Mesenchymal stem cell (in vitro differentiated cells and primary cell): ENCODE results near the gene PARM1.

Experiments
- DNase-seq: peaks from one replicate; pipeline ENCODE4 v3.0.0-alpha.2; 2013
- H2AFZ ChIP-seq: one replicate; pipeline ENCODE4 v1.6.1; 2013; ENCODE audit warnings: low read depth, mild to moderate bottlenecking, control low read depth, inconsistent platforms, low read length, moderate library complexity
- H2AK5ac ChIP-seq: 2 replicates; pipeline ENCODE4 v1.6.1; 2013; ENCODE audit warnings: low read length, moderate library complexity, mild to moderate bottlenecking, inconsistent platforms; ENCODE audit not compliant: severe bottlenecking
- H2BK120ac ChIP-seq: one replicate; pipeline ENCODE4 v1.6.1; 2013; ENCODE audit warnings: low read depth, mild to moderate bottlenecking, inconsistent platforms, low read length, moderate library complexity
- H2BK12ac ChIP-seq, 2 experiments: one replicate each; pipeline ENCODE4 v1.6.1; 2013; ENCODE audit warnings: inconsistent platforms in 2 of 2, low read length in 2 of 2, mild to moderate bottlenecking in 2 of 2, moderate library complexity in 2 of 2, control low read depth in 1 of 2
- H2BK15ac ChIP-seq: one replicate; pipeline ENCODE4 v1.6.1; 2013; ENCODE audit warnings: mild to moderate bottlenecking, low read depth, inconsistent platforms; ENCODE audit not compliant: poor library complexity, severe bottlenecking
- H2BK5ac ChIP-seq: 2 replicates; pipeline ENCODE4 v1.6.1; 2013; ENCODE audit warnings: low read depth, mild to moderate bottlenecking, low read length, control low read depth, inconsistent platforms; ENCODE audit not compliant: poor library complexity, severe bottlenecking
- H3K14ac ChIP-seq, 2 experiments: one replicate each; pipeline ENCODE4 v1.6.1; 2013; ENCODE audit warnings: inconsistent platforms in 2 of 2, low read length in 2 of 2, control low read depth in 1 of 2, mild to moderate bottlenecking in 1 of 2, moderate library complexity in 1 of 2
- H3K18ac ChIP-seq, 2 experiments: one replicate each; pipeline ENCODE4 v1.6.1; 2013; ENCODE audit warnings: inconsistent platforms in 2 of 2, low read length in 2 of 2, control low read depth in 1 of 2, low read depth in 1 of 2, mild to moderate bottlenecking in 1 of 2
- H3K23ac ChIP-seq, 2 experiments: one replicate each; pipeline ENCODE4 v1.6.1; 2013; ENCODE audit warnings: inconsistent platforms in 2 of 2, low read length in 2 of 2, mild to moderate bottlenecking in 2 of 2, moderate library complexity in 2 of 2, control low read depth in 1 of 2
- H3K27ac ChIP-seq: 2 replicates; pipeline ENCODE4 v1.5.1; 2013; ENCODE audit warnings: mild to moderate bottlenecking, moderate library complexity, low read length, control low read depth, inconsistent platforms; ENCODE audit not compliant: poor library complexity, severe bottlenecking
- H3K27me3 ChIP-seq, 2 experiments: 2 replicates each; pipeline versions ENCODE4 v1.6.1 to v1.7.0; 2013; ENCODE audit warnings: low read length in 2 of 2, mild to moderate bottlenecking in 2 of 2, moderate library complexity in 2 of 2, control low read depth in 1 of 2, inconsistent platforms in 1 of 2; ENCODE audit not compliant: control insufficient read depth in 1 of 2, insufficient read depth in 1 of 2
- H3K36me3 ChIP-seq, 2 experiments: 2 replicates each; pipeline versions ENCODE4 v1.6.1 to v1.7.0; 2013; ENCODE audit warnings: low read length in 2 of 2, control low read depth in 1 of 2, inconsistent platforms in 1 of 2, low read depth in 1 of 2, mild to moderate bottlenecking in 1 of 2; ENCODE audit not compliant: insufficient read depth in 2 of 2, control insufficient read depth in 1 of 2
- H3K4ac ChIP-seq, 2 experiments: one replicate each; pipeline ENCODE4 v1.6.1; 2013; ENCODE audit warnings: inconsistent platforms in 2 of 2, low read length in 2 of 2, mild to moderate bottlenecking in 2 of 2, moderate library complexity in 2 of 2, control low read depth in 1 of 2, low read depth in 1 of 2
- H3K4me1 ChIP-seq: 2 replicates; pipeline ENCODE4 v1.6.1; 2013; ENCODE audit warnings: low read depth, low read length, control low read depth; ENCODE audit not compliant: control insufficient read depth, insufficient read depth
- H3K4me2 ChIP-seq: 2 replicates; pipeline ENCODE4 v1.6.1; 2013; ENCODE audit warnings: low read length, mild to moderate bottlenecking, inconsistent platforms; ENCODE audit not compliant: poor library complexity, severe bottlenecking
- H3K4me3 ChIP-seq, 2 experiments: 2 replicates each; pipeline versions ENCODE4 v1.5.1 to v1.7.0; 2013; ENCODE audit warnings: low read length in 2 of 2, mild to moderate bottlenecking in 2 of 2, control low read depth in 1 of 2, low read depth in 1 of 2; ENCODE audit not compliant: insufficient read depth in 1 of 2
- H3K79me1 ChIP-seq: replicated peaks from 2 replicates; pipeline ENCODE4 v1.6.1; 2013; ENCODE audit warnings: mild to moderate bottlenecking, control low read depth, low read length, inconsistent platforms; ENCODE audit not compliant: poor library complexity, severe bottlenecking
- H3K9ac ChIP-seq: 2 replicates; pipeline ENCODE4 v1.7.0; 2013; ENCODE audit warnings: mild to moderate bottlenecking, low read length, moderate library complexity
- H3K9me3 ChIP-seq: 2 replicates; pipeline ENCODE4 v1.7.0; 2013; ENCODE audit warnings: mild to moderate bottlenecking, low read length; ENCODE audit not compliant: control insufficient read depth
- H4K8ac ChIP-seq: one replicate; pipeline ENCODE4 v1.6.1; 2013; ENCODE audit warnings: inconsistent platforms, mild to moderate bottlenecking, low read length, moderate library complexity
- H4K91ac ChIP-seq: one replicate; pipeline ENCODE4 v1.6.1; 2013; ENCODE audit warnings: mild to moderate bottlenecking, low read length, inconsistent platforms
- WGBS: methylation state at CpG from one replicate; pipeline ENCODE4 v1.1.7; 2013; ENCODE audit warnings: mixed read lengths; 5-methylcytosine and 5-hydroxymethylcytosine counted together

PARM1 gene

DNA sequence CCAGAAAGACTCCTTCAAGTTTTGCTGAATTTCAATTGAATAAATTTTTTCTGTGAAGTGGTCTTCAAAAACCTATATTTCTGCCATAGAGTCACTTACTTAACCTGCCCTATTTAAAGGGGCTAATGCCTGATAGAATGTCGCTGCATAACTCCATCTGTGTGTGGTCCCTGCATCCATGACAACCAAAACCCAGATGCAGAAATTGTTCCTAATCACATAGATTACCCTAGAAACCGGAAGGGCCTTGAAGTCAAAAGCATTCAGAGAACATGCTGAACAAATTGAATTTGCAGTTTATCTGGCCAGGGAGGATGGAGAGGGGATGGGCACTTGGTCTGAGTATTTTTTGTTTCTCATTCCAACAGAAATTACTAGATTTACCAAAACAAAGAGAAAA lies 1.5 kb upstream of the PARM1 start:
- no peak overlapping the region for H3K23ac ChIP-seq
- H3K36me3 ChIP-seq: no peaks in the 10 kb centered on the region
- no peak overlapping the region for H3K9ac ChIP-seq
- no peak overlapping the region for H4K91ac ChIP-seq
- H2BK120ac ChIP-seq: no peak overlapping the region
- H3K14ac ChIP-seq: no peak overlapping the region
- H2AFZ ChIP-seq: no peak overlapping the region
- no peak for DNase-seq
- H3K9me3 ChIP-seq: no peaks in the 10 kb centered on the region
- no peak overlapping the region for H3K4ac ChIP-seq
- H2BK15ac ChIP-seq: no peak overlapping the region
- H3K4me3 ChIP-seq: no peak overlapping the region
- H2BK12ac ChIP-seq: no peak overlapping the region
- no peak overlapping the region for H3K27ac ChIP-seq
- peaks cover 19% of the 10 kb centered on the region for H3K4me1 ChIP-seq
- no peaks in the 10 kb centered on the region for H3K79me1 ChIP-seq
- H4K8ac ChIP-seq: no peak overlapping the region
- 87% methylated on average over 1 of the region's 2 CpGs for WGBS
- no peak overlapping the region for H3K4me2 ChIP-seq
- H2AK5ac ChIP-seq: no peak overlapping the region
- H2BK5ac ChIP-seq: no peak overlapping the region
- H3K27me3 ChIP-seq: peaks cover 51 to 58% of the 10 kb centered on the region in 2 experiments
- H3K18ac ChIP-seq: no peak overlapping the region

DNA sequence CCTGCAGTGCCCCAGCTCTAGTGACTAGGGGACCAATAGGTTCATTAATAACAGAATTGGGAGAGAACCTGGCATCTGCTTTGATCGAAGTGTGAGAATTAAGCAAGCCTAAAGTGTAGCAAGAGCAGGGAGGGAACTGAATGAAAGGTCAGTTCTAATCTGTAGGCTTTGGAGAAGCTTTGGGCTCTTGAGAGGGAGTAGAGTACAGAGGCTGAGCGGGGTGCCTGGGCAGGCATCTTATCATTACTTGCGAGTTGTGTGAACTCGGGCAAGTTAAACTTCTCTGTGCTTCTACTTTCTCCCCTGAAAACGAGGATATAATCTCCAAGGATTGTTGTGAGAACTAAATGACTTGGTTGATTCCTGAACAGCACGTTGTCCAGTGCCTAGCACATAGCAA lies 906 bp upstream of the PARM1 start:
- Histone ChIP-seq H3K27ac (no peak overlapping the region), H3K4me2 (no peak overlapping the region), H3K9ac (no peak overlapping the region), H3K79me1 (no peaks in the 10 kb centered on the region), H4K8ac (no peak overlapping the region), H3K14ac (no peak overlapping the region), H3K23ac (no peak overlapping the region), H2BK12ac (no peak overlapping the region), H3K18ac (no peak overlapping the region), H3K27me3 (peaks cover 52 to 61% of the 10 kb centered on the region in 2 experiments), H2AFZ (no peak overlapping the region), H2AK5ac (no peak overlapping the region), H3K4me3 (no peak overlapping the region), H3K4me1 (peaks cover 19% of the 10 kb centered on the region), H4K91ac (no peak overlapping the region), H3K36me3 (no peaks in the 10 kb centered on the region), H3K9me3 (no peaks in the 10 kb centered on the region), H2BK120ac (no peak overlapping the region), H2BK15ac (peak overlapping the region; percentile 18), H2BK5ac (no peak overlapping the region), H3K4ac (no peak overlapping the region)
- WGBS: 91% methylated on average over 6 of the region's 6 CpGs
- no peak for DNase-seq

DNA sequence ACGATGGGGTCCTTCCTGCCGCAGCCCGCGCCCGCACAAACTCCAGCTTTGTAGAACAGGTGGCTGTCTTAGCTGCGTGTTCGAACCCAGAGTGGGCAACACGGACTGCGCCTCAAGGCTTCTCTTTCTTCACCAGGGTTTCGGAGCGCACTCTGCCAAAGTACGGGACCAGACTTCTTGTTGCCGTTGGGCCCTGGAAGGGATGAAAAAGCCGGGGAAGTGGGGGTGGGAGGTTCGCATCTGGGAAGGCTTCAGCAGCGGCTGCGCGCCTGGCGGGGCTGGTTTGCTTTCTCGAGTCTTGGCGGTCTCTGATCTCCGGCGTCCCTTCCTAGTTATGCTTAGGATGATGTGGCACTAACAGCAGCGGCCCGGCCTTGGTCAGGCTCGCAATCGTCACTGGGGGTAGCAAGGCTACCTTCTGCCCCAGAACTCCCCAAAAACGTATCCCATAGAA lies 673 bp downstream of the PARM1 start:
- Histone ChIP-seq H3K36me3 (no peaks in the 10 kb centered on the region), H4K91ac (no peak overlapping the region), H2BK15ac (no peak overlapping the region), H3K23ac (peak overlapping the region in 1 of 2 experiments; percentile 2), H2AFZ (peak overlapping the region; percentile 3), H3K79me1 (no peaks in the 10 kb centered on the region), H4K8ac (peak overlapping the region; percentile 1), H3K27me3 (peaks cover 55 to 58% of the 10 kb centered on the region in 2 experiments), H3K4me1 (peaks cover 19% of the 10 kb centered on the region), H3K4ac (peak overlapping the region in 1 of 2 experiments; percentile 24), H3K27ac (no peak overlapping the region), H3K18ac (peak overlapping the region; percentile 0 to 29), H3K9me3 (no peaks in the 10 kb centered on the region), H3K4me2 (peak overlapping the region; percentile 83), H2BK12ac (peak overlapping the region in 1 of 2 experiments; percentile 17), H3K9ac (peak overlapping the region; percentile 48), H2BK5ac (no peak overlapping the region), H2AK5ac (no peak overlapping the region), H3K4me3 (peak overlapping the region in 1 of 2 experiments; percentile 81), H3K14ac (no peak overlapping the region), H2BK120ac (no peak overlapping the region)
- WGBS: 7% methylated on average over 19 of the region's 28 CpGs
- DNase-seq: peak; percentile 47

DNA sequence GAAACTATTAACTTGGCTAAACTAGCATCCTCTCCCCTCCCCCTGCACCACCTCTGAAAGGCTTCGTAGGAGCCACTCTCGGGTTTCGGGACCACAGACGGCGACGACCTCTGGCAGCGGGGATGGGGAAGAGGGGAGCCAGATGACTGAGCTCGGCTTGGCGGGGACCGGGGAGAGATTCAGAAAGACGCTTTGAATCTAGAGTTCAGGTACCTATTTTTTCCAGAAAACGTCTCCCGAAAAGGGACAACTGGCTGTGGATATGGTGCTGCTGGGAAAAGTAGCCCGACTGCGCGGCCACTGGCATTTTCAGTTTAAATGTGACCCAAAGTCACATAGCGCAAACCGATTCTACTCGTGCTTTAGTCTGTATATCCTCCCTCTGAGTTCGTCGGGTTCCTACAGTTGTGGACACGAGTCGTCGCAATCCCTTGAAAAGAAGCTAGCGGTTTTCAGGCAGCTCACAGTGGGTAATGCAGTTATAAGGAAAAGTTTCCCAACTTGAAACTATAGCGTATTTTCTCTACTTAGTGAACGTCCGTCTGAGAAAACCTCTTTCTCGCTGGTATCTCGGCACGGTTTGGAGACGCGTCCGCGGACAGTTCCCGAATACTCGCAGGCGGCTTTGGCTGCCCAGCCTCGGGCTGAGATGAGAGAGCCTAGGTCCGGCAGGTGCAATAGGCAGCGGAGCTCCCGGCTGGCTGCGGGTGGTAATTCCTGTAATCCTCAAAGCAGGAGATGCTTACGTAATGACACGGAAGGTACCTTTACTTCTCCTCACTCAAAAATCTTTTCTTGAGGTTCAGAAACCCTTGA lies 1.3 kb downstream of the PARM1 start:
- Histone ChIP-seq H3K27me3 (peaks cover 55 to 56% of the 10 kb centered on the region in 2 experiments), H2AK5ac (no peak overlapping the region), H3K4me2 (peak overlapping the region; percentile 83), H2BK5ac (no peak overlapping the region), H3K36me3 (no peaks in the 10 kb centered on the region), H3K27ac (no peak overlapping the region), H4K91ac (no peak overlapping the region), H3K9ac (peak overlapping the region; percentile 48), H3K4me3 (peak overlapping the region in 1 of 2 experiments; percentile 81), H2BK120ac (no peak overlapping the region), H4K8ac (no peak overlapping the region), H3K4me1 (peaks cover 19% of the 10 kb centered on the region), H2BK12ac (peak overlapping the region in 1 of 2 experiments; percentile 35), H2AFZ (no peak overlapping the region), H3K4ac (no peak overlapping the region), H2BK15ac (no peak overlapping the region), H3K79me1 (no peaks in the 10 kb centered on the region), H3K9me3 (no peaks in the 10 kb centered on the region), H3K23ac (peak overlapping the region in 1 of 2 experiments; percentile 2), H3K14ac (no peak overlapping the region), H3K18ac (peak overlapping the region; percentile 29 to 54)
- WGBS: 3% methylated on average over 36 of the region's 45 CpGs
- peak; percentile 78 for DNase-seq
